Measurements from ENCODE around the gene PCDH15. TPM values are rescaled to one million over a fixed set of nuclear protein-coding genes. Genes with fewer than 3 reads are reported as not detected.

Gene PCDH15
- total RNA-seq, 4 donors from 2014 or later = 0.14 to 0.48 (median 0.37) TPM; not detected in 1

DNA sequence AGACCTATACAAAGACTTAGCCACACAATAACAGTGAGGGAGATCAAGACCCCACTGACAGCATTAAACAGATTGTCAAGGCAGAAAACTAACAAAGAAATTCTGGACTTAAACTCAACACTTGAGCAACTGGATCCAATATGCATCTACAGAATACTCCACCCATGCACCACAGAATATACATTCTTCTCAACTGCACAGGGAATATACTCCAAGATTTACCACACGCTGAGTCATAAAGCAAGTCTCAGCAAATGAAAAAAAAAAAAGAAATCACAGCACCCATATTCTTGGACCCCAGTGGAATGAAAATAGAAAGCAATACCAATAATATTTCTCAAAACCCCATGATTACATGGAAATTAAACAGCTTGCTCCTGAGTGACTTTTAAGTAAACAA is 680.2 kb downstream of the PCDH15 start:
- no peaks in the 10 kb centered on the region for H3K36me3 ChIP-seq
- DNase-seq = no peak
- no peaks in the 10 kb centered on the region for H3K27me3 ChIP-seq
- in situ Hi-C loops (cut with MboI; ENCODE audit: low pct_ligation_motif_present in 1 of 4, low pct_unique_long_range_greater_than_20kb in 1 of 4, low sequenced_read_pairs in 3 of 4) = no loop called here
- no peak for TF ChIP-seq POLR2A (IDR thresholded peaks at IDR 0.05)
- no peak for TF ChIP-seq EP300 (IDR thresholded peaks at IDR 0.05; ENCODE audit: low read depth)
- no peak for TF ChIP-seq POLR2AphosphoS5 (IDR thresholded peaks at IDR 0.05)
- TF ChIP-seq, protein P1, sequence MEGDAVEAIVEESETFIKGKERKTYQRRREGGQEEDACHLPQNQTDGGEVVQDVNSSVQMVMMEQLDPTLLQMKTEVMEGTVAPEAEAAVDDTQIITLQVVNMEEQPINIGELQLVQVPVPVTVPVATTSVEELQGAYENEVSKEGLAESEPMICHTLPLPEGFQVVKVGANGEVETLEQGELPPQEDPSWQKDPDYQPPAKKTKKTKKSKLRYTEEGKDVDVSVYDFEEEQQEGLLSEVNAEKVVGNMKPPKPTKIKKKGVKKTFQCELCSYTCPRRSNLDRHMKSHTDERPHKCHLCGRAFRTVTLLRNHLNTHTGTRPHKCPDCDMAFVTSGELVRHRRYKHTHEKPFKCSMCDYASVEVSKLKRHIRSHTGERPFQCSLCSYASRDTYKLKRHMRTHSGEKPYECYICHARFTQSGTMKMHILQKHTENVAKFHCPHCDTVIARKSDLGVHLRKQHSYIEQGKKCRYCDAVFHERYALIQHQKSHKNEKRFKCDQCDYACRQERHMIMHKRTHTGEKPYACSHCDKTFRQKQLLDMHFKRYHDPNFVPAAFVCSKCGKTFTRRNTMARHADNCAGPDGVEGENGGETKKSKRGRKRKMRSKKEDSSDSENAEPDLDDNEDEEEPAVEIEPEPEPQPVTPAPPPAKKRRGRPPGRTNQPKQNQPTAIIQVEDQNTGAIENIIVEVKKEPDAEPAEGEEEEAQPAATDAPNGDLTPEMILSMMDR (IDR thresholded peaks at IDR 0.05) = no peak
- no peaks in the 10 kb centered on the region for H3K9me3 ChIP-seq
- intact Hi-C loops (cut with DNase I; ENCODE audit: low total_unique reads) = no loop called here
- 33 to 55% methylated on average over 1 of the region's 1 CpG for WGBS, 2 donors (ENCODE audit: low coverage in 1 of 2)
- no peak overlapping the region for H3K4me3 ChIP-seq
- no peak overlapping the region for H3K27ac ChIP-seq
- no peaks in the 10 kb centered on the region for H3K4me1 ChIP-seq

DNA sequence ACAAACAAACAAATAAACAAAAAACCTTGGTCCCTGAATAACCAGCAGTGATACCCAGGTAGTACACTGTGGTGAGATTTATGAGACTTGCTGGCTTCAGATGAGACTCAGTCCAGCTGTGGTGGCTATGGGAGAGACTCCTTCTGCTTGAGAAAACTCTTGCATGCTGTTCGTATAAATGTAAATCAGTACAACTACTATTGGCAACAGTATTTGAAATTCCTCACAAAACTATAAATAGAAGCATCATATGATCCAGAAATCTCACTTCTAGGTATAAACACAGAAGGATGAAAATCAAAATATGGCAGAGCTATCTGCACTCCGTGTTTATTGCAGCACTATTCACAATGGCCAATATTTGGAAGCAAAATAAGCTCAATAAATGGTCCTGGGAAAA is 692.1 kb downstream of the PCDH15 start:
- intact Hi-C loops (cut with DNase I; ENCODE audit: low total_unique reads) (no loop called here), in situ Hi-C loops (cut with MboI; ENCODE audit: low pct_ligation_motif_present in 1 of 4, low pct_unique_long_range_greater_than_20kb in 1 of 4, low sequenced_read_pairs in 3 of 4) (no loop called here)
- no peak for DNase-seq
- TF ChIP-seq POLR2AphosphoS5 (IDR thresholded peaks at IDR 0.05) (no peak), EP300 (IDR thresholded peaks at IDR 0.05; ENCODE audit: low read depth) (no peak), POLR2A (IDR thresholded peaks at IDR 0.05) (no peak)
- TF ChIP-seq, protein P1 (IDR thresholded peaks at IDR 0.05) = no peak
- Histone ChIP-seq H3K27me3 (no peaks in the 10 kb centered on the region), H3K27ac (no peak overlapping the region), H3K4me3 (no peak overlapping the region), H3K9me3 (no peaks in the 10 kb centered on the region), H3K4me1 (no peaks in the 10 kb centered on the region), H3K36me3 (no peaks in the 10 kb centered on the region)
- WGBS, 2 donors (ENCODE audit: low coverage in 1 of 2) = 50 to 55% methylated on average over 1 to 2 of the region's 2 CpGs

DNA sequence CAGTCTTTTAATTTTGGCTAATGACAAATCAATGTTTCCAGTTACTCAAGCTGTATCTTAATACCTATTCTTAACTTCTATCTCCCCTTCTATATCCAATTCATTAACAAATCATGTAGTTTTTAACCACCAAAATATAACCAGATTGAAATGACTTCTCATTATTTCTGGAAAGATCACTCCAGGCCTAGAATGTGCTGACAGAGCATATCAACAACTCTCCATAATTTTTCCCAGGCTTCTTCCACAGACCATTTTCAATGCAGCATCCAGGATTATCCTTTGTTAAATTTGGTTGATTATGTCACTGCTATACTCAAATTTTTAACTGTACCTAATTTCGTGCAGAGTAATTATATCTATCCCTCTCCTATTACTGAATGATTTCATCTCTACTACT is 704.1 kb downstream of the PCDH15 start:
- no peaks in the 10 kb centered on the region for H3K27me3 ChIP-seq
- H3K4me3 ChIP-seq = no peak overlapping the region
- TF ChIP-seq, protein P1 (IDR thresholded peaks at IDR 0.05) = no peak
- TF ChIP-seq EP300 (IDR thresholded peaks at IDR 0.05; ENCODE audit: low read depth) (no peak), POLR2A (IDR thresholded peaks at IDR 0.05) (no peak), POLR2AphosphoS5 (IDR thresholded peaks at IDR 0.05) (no peak)
- WGBS, 2 donors (ENCODE audit: low coverage in 1 of 2) = 61% methylated on average over 1 of the region's 1 CpG; no CpG with 5 or more reads in 1 of the 2 donors
- no peak overlapping the region for H3K27ac ChIP-seq
- no peaks in the 10 kb centered on the region for H3K9me3 ChIP-seq
- intact Hi-C loops (cut with DNase I; ENCODE audit: low total_unique reads) = no loop called here
- DNase-seq = no peak
- H3K4me1 ChIP-seq = no peaks in the 10 kb centered on the region
- in situ Hi-C loops (cut with MboI; ENCODE audit: low pct_ligation_motif_present in 1 of 4, low pct_unique_long_range_greater_than_20kb in 1 of 4, low sequenced_read_pairs in 3 of 4) = no loop called here
- H3K36me3 ChIP-seq = no peaks in the 10 kb centered on the region

DNA sequence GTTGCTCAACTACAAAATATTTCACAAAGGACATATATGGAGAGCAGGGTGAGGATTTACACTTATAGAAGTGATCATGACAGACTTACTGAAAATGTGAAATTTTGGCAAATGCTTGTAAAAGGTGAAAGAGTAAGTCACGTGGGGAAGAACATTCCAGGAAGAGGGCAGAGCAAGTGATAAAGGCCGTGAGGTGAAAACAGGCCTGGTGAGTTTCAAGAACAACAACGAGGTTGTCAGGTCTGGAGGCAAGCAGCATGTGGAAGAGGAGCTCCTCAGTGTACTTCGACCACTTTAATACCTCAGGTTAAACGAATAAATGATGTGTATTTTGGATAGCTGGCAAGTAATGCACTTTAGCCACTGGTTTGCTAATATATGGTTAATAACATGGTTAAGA is 706.7 kb downstream of the PCDH15 start:
- no peak for TF ChIP-seq POLR2A (IDR thresholded peaks at IDR 0.05)
- TF ChIP-seq EP300 (IDR thresholded peaks at IDR 0.05; ENCODE audit: low read depth) = no peak
- TF ChIP-seq, protein P1 (IDR thresholded peaks at IDR 0.05) = no peak
- TF ChIP-seq POLR2AphosphoS5 (IDR thresholded peaks at IDR 0.05) = no peak
- WGBS, 2 donors (ENCODE audit: low coverage in 1 of 2) = 25 to 26% methylated on average over 5 of the region's 5 CpGs
- H3K27ac ChIP-seq = no peak overlapping the region
- in situ Hi-C loops (cut with MboI; ENCODE audit: low pct_ligation_motif_present in 1 of 4, low pct_unique_long_range_greater_than_20kb in 1 of 4, low sequenced_read_pairs in 3 of 4) (no loop called here), intact Hi-C loops (cut with DNase I; ENCODE audit: low total_unique reads) (no loop called here)
- no peaks in the 10 kb centered on the region for H3K27me3 ChIP-seq
- DNase-seq = no peak
- H3K9me3 ChIP-seq = no peaks in the 10 kb centered on the region
- H3K4me1 ChIP-seq = no peaks in the 10 kb centered on the region
- no peaks in the 10 kb centered on the region for H3K36me3 ChIP-seq
- no peak overlapping the region for H3K4me3 ChIP-seq
